K562 (cell line): ENCODE results near the gene PTPRT. TPM values are rescaled to one million over a fixed set of nuclear protein-coding genes. Genes with fewer than 3 reads are reported as not detected.

Source experiments
- MEF2D ChIP-seq: conservative IDR thresholded peaks from 2 replicates; pipeline ENCODE4 v1.6.1; 2016; ENCODE audit warnings: low read depth, missing genetic modification characterization, missing compliant biosample characterization
- SNIP1 ChIP-seq: fragments of 450-650 bp; IDR thresholded peaks from 2 replicates; pipeline ENCODE4 v1.7.1; 2017; ENCODE audit warnings: low read depth, mild to moderate bottlenecking
- SRSF9 ChIP-seq: fragments of 200-400 bp; formaldehyde crosslinking; IDR thresholded peaks from 2 replicates; pipeline ENCODE4 v1.6.1; 2017; ENCODE audit warnings: low read depth, low read length, borderline replicate concordance
- ZNF561 ChIP-seq: fragments of 450-650 bp; formaldehyde crosslinking; conservative IDR thresholded peaks from 2 replicates; pipeline ENCODE4 v1.4.0; 2020; ENCODE audit warnings: mild to moderate bottlenecking, moderate library complexity
- ZNF699 ChIP-seq: fragments of 250-450 bp; sonication (Bioruptor Pico); IDR thresholded peaks from 2 replicates; pipeline ENCODE4 v1.8.0; 2021; ENCODE audit warnings: mild to moderate bottlenecking, moderate library complexity; ENCODE audit not compliant: insufficient replicate concordance
- polyA plus RNA-seq, 8 experiments: library from polyadenylated mRNA; depleted of rRNA in 4 of 8; stranded (reverse) in 5 of 8; unstranded in 3 of 8; fragments of >200 nt; fragmentation: Nextera tagmentation in 2 of 8; fragmentation: Illumina TruSeq in 1 of 8; extraction: Ambion mirVana in 2 of 8; extraction: Trizol in 1 of 8; gene quantifications; 2 replicates each; pipeline versions ENCODE4 v1.2.1 to v1.2.3, GENCODE V29; 2011 to 2014; ENCODE audit warnings: inconsistent platforms in 1 of 8, missing spikeins in 1 of 8
- total RNA-seq, 7 experiments: library from RNA; depleted of rRNA in 6 of 7; stranded (reverse); fragments of >200 nt in 6 of 7; fragmentation: Illumina TruSeq in 2 of 7; extraction: Trizol in 2 of 7; gene quantifications; 2 replicates each; pipeline versions ENCODE4 v1.2.1 to v1.2.3, GENCODE V29; 2011 to 2021; ENCODE audit warnings: low replicate concordance in 1 of 7
- TF ChIP-seq, protein P1 (sequence below), 2 experiments: fragments of 200-800 bp in 1 of 2; sonication (Bioruptor generic) in 1 of 2; sonication (generic) in 1 of 2; formaldehyde crosslinking in 1 of 2; IDR thresholded peaks in 1 of 2; conservative IDR thresholded peaks in 1 of 2; 2 replicates each; pipeline versions ENCODE4 v1.5.0 to v1.6.1; 2016 to 2020; ENCODE audit warnings: missing compliant biosample characterization in 1 of 2, missing genetic modification characterization in 1 of 2, missing genetic modification reagents in 1 of 2
- TF ChIP-seq, protein P2 (sequence below): fragments of 450-650 bp; IDR thresholded peaks from 2 replicates; pipeline ENCODE4 v1.6.1; 2016; ENCODE audit warnings: missing biosample characterization, missing genetic modification characterization
- TF ChIP-seq, protein P3 (sequence below): fragments of 450-650 bp; formaldehyde crosslinking; IDR thresholded peaks from 2 replicates; pipeline ENCODE4 v1.4.0; 2020; ENCODE audit warnings: mild to moderate bottlenecking, moderate library complexity
- TF ChIP-seq, protein P4 (sequence below): fragments of 450-650 bp; IDR thresholded peaks from 2 replicates; pipeline ENCODE4 v1.6.1; 2018; ENCODE audit warnings: mild to moderate bottlenecking, low read depth; ENCODE audit not compliant: partially characterized antibody
- TF ChIP-seq, protein P5 (sequence below): fragments of 450-650 bp; IDR thresholded peaks from 2 replicates; pipeline ENCODE4 v1.6.1; 2016; ENCODE audit warnings: antibody characterized with exemption

PTPRT gene
- total and polyA plus RNA-seq, 9 of the 15 experiments (the other 6 are each of a cell fraction or from before 2014, with no cell fraction given) = not detected

DNA sequence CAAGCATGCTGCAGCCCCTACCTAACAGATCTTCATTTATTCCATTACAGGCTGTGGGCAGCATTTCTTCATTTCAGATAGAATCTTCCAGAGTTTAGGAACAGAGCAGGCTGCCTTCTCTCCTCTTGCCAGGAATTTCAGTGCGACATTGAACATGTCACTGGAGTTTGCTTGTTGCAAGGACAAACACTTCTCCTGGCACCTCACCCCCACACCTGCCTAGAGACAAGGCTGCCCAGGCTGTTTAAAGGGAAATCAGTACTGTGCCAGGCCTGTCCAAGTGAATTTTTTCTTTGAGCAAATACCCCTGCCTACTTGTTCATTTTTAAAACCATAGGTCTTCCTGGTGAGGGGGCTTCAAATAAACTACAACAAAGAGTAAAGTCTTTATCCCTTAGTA is 594.1 kb downstream of the PTPRT start (continued):
- TF ChIP-seq, protein P1, sequence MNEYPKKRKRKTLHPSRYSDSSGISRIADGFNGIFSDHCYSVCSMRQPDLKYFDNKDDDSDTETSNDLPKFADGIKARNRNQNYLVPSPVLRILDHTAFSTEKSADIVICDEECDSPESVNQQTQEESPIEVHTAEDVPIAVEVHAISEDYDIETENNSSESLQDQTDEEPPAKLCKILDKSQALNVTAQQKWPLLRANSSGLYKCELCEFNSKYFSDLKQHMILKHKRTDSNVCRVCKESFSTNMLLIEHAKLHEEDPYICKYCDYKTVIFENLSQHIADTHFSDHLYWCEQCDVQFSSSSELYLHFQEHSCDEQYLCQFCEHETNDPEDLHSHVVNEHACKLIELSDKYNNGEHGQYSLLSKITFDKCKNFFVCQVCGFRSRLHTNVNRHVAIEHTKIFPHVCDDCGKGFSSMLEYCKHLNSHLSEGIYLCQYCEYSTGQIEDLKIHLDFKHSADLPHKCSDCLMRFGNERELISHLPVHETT (CRISPR knock-in tag; conservative IDR thresholded peaks at IDR 0.05 in 1 of 2, IDR thresholded peaks at IDR 0.05 in 1 of 2) = no peak
- TF ChIP-seq ZNF561 (CRISPR knock-in tag) (no peak), SRSF9 (no peak), SNIP1 (no peak), MEF2D (tag) (no peak), ZNF699 (CRISPR knock-in tag) (no peak)
- TF ChIP-seq, protein P2, sequence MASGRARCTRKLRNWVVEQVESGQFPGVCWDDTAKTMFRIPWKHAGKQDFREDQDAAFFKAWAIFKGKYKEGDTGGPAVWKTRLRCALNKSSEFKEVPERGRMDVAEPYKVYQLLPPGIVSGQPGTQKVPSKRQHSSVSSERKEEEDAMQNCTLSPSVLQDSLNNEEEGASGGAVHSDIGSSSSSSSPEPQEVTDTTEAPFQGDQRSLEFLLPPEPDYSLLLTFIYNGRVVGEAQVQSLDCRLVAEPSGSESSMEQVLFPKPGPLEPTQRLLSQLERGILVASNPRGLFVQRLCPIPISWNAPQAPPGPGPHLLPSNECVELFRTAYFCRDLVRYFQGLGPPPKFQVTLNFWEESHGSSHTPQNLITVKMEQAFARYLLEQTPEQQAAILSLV (tag) = no peak
- TF ChIP-seq, protein P3, sequence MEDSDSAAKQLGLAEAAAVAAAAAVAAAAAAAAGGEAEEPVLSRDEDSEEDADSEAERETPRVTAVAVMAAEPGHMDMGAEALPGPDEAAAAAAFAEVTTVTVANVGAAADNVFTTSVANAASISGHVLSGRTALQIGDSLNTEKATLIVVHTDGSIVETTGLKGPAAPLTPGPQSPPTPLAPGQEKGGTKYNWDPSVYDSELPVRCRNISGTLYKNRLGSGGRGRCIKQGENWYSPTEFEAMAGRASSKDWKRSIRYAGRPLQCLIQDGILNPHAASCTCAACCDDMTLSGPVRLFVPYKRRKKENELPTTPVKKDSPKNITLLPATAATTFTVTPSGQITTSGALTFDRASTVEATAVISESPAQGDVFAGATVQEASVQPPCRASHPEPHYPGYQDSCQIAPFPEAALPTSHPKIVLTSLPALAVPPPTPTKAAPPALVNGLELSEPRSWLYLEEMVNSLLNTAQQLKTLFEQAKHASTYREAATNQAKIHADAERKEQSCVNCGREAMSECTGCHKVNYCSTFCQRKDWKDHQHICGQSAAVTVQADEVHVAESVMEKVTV (CRISPR knock-in tag) = no peak
- TF ChIP-seq, protein P4, sequence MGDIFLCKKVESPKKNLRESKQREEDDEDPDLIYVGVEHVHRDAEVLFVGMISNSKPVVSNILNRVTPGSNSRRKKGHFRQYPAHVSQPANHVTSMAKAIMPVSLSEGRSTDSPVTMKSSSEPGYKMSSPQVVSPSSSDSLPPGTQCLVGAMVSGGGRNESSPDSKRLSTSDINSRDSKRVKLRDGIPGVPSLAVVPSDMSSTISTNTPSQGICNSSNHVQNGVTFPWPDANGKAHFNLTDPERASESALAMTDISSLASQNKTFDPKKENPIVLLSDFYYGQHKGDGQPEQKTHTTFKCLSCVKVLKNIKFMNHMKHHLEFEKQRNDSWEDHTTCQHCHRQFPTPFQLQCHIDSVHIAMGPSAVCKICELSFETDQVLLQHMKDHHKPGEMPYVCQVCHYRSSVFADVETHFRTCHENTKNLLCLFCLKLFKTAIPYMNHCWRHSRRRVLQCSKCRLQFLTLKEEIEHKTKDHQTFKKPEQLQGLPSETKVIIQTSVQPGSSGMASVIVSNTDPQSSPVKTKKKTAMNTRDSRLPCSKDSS = no peak
- TF ChIP-seq, protein P5, sequence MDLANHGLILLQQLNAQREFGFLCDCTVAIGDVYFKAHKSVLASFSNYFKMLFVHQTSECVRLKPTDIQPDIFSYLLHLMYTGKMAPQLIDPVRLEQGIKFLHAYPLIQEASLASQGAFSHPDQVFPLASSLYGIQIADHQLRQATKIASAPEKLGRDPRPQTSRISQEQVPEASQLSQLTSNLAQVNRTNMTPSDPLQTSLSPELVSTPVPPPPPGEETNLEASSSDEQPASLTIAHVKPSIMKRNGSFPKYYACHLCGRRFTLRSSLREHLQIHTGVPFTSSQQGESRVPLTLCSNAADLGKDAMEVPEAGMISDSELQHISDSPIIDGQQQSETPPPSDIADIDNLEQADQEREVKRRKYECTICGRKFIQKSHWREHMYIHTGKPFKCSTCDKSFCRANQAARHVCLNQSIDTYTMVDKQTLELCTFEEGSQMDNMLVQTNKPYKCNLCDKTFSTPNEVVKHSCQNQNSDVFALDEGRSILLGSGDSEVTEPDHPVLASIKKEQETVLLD = no peak
